NOMO-1 (cell line): Measurements from ENCODE around the gene OR4N5.
"Not testable (repeated sequence)": the region's sequence is repeated elsewhere in the genome, so short reads cannot be mapped to it uniquely, and the experiment has no call there.

Experiments used
- DNase-seq, 2 experiments: peaks; one replicate each; lab custom pipeline; 2025; ENCODE audit not compliant: unreplicated experiment in 2 of 2; lab: John Stamatoyannopoulos, UW

Gene OR4N5, protein sequence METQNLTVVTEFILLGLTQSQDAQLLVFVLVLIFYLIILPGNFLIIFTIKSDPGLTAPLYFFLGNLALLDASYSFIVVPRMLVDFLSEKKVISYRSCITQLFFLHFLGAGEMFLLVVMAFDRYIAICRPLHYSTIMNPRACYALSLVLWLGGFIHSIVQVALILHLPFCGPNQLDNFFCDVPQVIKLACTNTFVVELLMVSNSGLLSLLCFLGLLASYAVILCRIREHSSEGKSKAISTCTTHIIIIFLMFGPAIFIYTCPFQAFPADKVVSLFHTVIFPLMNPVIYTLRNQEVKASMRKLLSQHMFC

DNA sequence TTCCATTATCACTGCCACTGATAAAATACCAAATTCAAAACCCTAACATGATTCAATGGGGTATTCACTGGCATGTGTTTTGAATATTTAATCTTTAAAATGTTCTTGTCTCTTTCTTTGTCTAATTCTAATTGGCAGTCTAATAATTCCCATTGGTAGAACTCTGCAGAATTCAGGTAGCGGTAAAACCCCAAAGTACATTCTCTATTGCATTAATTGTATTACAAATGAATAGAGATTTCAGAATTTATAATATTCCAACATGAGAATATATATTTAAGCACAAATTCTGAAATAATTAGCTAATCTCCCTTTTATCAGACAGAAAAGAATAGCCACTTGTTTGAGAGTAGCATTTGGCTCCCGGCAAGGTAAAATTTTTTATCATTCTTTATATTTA lies at the start of gene OR4N5:
OR4N5 (plus strand) TSS at position 301 of the 400 bp plus-strand sequence. CDS start 4,916 bp downstream, outside the sequence.
- DNase-seq = no peak

DNA sequence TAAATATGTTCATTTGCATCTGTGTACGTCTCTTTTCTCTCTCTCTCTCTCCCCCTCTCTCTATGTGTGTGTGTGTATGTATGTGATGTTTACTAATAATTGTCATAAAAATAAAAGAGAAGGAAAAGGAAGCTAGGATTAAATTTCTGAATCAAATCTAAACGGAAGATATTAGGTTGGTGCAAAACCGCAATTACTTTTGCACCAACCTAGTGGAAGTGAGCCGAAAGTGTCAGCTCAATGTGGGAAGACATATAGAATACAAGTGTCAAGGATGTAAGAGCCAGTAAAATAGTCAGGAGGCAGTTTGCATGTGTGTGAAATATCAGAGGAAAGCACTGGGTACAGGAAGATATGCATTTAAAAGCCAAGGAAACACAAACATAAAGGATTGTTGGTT lies 46.6 kb upstream of the OR4N5 start:
- no peak for DNase-seq

DNA sequence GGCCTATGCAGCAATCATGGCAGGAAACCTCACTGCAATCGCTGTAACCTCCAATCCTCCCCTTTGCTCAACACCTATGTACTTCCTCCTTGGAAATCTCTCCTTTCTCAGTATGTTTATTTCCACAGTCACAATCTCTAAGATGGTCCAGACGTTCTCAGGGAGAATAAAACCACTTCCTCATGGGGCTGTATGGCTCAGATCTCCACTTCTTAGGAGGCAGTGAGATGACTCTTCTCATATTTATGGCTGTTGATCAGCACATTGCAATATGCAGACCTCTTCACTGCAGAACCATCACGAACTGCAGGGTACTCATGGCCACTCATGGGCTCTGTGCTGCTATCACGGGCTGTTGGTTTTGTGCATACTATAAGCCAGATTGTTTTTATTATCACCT lies 45.2 kb upstream of the OR4N5 start:
- peak; percentile 57 to 79 for DNase-seq

DNA sequence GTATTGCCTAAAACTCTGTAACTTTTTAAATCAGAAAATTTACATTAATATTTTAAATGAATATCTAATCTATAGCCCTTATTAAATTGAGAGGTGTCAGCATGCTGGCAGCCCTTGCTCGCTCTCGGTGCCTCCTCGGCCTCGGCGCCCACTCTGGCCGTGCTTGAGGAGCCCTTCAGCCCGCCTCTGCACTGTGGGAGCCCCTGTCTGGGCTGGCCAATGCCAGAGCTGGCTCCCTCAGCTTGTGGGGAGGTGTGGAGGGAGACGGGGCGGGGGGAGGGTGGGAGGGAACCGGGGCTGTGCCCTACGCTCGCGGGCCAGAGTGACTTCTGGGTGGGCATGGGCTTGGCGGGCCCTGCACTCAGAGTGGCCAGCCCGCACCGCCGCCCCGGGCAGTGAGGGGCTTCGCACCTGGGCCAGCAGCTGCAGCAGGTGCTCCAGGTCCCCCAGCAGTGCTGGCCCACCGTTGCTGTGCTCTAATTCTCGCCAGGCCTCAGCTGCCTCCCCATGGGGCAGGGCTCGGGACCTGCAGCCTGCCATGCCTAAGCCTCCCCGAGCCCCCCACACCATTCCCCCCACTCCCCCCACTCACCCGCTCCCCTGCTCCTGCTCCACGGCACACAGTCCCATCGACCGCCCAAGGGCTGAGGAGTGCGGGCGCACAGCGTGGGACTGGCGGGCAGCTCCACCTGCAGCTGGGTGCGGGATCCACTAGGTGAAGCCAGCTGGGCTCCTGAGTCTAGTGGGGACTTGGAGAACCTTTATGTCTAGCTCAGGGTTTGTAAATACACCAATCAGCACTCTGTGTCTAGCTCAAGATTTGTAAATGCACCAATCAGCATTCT lies 39.5 kb upstream of the OR4N5 start:
- not testable (repeated sequence) for DNase-seq

DNA sequence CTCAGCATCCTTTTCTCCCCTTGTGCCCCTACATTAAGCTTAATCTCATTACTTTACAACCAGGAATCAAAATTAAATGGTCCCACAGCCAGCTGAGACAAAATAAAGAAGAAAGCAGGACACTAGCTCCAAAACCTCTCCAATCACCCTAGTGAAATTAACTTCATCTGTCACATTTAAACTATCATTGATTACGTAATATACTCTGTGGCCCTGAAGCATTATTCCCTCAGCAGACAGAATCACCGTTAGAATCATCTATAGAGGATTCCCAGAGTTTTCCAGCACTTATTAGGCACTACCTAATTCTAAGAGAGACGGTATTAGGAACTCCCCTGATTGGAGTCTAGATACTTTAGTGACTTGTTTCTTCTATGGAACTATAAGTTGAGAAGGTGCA lies 28.2 kb upstream of the OR4N5 start, which contains the start of gene OR4K17:
OR4K17 (plus strand) TSS at position 302 of the 400 bp plus-strand sequence. CDS start 6,761 bp downstream, outside the sequence.
- DNase-seq = no peak

DNA sequence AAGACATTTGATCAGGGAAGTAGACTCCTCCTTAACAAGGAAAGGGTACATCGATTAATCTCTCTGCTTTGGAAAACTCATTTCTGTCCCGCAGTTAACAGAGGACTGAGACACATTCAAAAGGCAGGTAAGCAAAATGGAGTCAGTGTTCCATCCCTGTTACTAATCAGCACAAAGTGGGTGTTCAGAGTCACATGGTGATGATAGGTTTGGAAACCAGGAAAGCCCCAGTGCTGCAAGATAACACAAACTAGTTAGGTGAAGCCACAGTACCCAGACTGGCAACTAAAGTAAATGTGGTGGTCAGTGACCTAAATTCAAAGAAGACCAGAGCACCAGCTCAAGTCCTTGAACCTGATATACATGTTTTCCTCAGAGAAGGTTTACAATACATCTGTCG lies 26.3 kb upstream of the OR4N5 start:
- DNase-seq = no peak

DNA sequence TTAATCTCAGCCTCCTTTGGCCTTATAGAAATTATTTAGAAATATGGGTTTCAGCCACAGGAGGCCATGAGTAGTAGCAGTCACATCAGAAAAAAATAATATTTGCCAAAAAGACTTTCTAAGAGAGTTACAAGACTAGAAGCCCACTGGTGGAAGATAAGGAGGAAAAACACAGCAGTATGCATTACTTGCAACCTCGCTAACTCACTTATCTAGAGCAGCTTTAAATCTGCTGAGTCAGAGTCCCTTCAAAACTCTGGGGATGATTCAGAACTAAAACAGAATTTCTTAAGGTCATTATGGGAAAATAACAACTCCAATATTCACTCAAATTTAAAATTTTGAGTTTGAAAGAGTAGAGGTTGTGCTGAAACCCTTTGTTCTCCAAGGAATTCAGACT lies 21.9 kb upstream of the OR4N5 start:
- no peak for DNase-seq

DNA sequence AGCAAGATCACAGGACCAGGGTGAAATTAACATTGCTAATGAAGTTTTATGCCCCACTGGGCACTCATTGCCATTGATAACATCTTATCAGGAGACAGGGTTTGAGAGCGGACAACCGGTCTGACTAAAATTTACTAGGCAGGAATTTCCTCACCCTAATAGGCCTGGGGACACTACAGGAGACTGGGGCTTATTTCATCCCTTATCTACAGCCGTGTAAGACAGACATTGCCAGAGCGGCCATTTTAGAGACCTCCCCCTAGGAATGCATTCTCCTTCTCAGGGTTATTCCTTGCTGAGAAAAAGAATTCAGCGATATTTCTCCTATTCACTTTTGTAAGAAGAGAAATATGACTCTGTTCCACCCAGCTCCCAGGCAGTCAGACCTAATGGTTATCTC lies 19.8 kb upstream of the OR4N5 start:
- no peak for DNase-seq

DNA sequence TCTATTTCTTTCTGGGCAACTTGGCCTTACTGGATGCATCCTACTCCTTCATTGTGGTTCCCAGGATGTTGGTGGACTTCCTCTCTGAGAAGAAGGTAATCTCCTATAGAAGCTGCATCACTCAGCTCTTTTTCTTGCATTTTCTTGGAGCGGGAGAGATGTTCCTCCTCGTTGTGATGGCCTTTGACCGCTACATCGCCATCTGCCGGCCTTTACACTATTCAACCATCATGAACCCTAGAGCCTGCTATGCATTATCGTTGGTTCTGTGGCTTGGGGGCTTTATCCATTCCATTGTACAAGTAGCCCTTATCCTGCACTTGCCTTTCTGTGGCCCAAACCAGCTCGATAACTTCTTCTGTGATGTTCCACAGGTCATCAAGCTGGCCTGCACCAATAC lies 5.3 kb downstream of the OR4N5 start:
- no peak for DNase-seq

DNA sequence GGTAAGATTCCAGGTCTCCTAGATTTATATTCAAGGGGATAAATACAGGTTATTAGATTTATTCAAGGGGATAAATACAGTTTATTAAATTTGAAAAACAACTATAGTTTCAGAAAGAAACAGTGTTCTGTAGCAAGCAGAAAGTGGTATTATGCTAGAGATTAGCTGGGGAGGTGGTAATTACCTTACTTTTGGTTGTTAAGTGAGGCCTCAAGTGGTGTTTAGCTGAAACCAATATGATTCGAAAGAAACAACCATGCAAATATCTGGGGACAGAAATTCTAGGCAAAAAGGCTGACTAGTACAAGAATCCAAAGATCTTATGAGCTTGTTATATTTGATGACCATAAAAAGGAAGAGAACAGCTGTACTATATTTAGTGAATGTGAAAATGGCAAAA lies 6.2 kb downstream of the OR4N5 start:
- DNase-seq = no peak

DNA sequence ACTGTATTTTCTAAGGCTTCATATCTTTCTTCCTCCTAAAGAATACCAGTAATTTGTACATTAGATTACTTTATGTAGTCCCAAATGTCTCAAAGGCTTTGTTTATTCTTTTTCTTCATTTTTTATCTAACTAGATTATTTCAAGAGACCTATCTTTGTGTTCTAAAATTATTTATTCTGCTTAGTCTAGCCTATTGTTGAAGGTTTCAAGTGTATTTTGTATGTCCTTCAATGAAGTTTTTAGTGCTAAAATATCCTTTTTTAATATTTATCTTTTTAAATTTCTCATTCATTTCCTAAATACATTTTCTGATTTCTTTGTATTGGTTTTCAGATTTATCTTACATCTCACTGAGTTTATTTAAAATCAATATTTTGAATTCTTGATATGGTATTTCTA lies 25.8 kb downstream of the OR4N5 start:
- DNase-seq = no peak

DNA sequence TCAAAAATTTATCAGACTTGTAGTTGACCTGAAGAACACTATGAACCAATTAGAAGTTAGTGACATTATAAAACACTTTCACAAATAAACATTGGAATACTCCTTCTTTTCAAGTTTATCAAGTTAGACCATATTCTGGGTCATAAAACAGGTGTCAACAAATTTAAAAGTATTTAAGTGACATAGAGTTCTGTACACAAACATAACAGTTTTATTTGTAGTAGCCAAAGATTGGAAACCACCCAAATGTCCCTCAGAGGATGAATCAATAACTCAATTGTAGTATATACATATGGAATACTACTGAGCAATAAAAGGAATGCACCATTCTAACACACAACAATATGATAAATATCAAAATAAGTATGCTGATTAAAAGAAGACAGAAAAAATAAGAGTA lies 28.5 kb downstream of the OR4N5 start:
- no peak for DNase-seq

DNA sequence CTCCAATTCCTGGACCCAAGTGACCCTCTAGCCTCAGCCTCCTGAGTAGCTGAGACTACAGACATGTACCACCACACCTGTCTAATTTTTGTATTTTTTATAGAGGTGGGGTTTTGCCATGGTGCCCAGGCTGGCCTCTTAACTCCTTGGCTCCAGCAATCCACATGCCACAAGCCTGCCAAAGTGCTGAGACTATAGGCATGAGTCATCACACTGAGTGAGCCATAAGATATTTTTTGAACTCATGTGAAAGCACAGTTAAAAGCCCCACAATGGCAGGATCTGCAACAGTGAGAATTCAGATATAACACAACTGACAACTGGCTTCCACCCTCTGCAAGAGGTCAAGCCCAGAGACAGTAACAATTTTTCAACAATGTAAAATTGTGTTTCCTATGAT lies 31.2 kb downstream of the OR4N5 start:
- not testable (repeated sequence) for DNase-seq

DNA sequence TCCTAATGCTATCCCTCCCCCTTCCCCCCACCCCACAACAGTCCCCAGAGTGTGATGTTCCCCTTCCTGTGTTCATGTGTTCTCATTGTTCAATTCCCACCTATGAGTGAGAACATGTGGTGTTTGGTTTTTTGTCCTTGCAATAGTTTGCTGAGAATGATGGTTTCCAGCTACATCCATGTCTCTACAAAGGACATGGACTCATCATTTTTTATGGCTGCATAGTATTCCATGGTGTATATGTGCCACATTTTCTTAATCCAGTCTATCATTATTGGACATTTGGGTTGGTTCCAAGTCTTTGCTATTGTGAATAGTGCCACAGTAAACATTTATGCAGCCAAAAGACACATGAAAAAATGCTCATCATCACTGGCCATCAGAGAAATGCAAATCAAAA lies 35.6 kb downstream of the OR4N5 start:
- not testable (repeated sequence) for DNase-seq

DNA sequence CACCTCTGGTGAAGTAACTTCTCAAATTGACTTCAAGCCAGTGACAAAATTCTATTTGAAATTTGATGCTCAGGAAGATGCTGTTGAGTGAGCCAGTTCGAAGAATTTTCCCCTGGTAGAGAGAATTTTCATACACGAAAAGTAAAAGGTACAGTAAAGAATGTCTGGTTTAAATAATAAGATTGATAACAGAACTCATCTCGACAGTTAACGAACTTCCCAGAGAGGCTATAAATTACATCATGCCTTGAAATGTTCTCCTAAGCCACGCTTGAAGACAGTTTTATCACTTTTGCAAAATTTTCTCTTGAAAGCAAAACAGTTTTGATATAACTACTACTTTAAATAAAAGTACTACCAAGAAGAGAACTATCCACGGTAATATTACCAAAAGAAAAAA lies 37.7 kb downstream of the OR4N5 start:
- DNase-seq = peak in 1 of 2 experiments; percentile 27

DNA sequence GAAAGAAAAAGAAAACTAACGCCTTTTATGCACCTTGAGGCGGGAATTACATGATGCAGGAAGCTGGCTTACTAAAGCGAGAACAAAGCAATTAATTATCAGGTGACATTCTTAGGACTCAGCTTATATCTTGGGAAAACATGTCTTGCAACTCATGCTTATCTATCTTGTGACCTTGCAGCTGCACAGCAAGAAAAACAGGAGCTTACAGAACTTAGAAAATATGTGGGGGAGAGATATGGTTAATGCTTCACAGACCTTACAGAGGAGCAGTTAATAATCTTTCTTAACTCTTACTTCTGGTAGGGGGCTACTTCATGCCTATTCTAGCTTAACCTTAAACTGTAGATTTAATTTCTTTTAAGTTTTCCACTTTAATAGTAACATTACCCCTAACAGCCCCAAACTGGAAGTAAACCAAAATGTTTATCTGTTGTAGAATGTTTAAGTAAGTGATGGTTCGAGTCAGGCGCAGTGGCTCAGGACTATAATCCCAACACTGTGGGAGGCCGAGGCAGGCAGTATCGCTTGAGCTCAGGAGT lies 38.9 kb downstream of the OR4N5 start:
- no peak for DNase-seq

DNA sequence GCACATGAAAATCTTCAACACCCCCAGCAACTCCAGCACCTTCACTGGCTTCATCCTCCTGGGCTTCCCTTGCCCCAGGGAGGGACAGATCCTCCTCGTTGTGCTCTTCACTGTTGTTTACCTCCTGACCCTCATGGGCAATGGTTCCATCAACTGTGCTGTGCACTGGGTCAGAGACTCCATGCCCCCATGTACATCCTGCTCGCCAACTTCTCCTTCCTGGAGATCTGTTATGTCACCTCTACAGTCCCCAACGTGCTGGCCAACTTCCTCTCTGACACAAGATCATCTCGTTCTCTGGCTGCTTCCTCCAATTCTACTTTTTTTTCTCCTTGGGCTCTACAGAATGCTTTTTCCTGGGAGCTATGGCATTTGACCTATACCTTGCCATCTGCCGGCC lies 40.6 kb downstream of the OR4N5 start:
- peak; percentile 66 to 89 for DNase-seq

DNA sequence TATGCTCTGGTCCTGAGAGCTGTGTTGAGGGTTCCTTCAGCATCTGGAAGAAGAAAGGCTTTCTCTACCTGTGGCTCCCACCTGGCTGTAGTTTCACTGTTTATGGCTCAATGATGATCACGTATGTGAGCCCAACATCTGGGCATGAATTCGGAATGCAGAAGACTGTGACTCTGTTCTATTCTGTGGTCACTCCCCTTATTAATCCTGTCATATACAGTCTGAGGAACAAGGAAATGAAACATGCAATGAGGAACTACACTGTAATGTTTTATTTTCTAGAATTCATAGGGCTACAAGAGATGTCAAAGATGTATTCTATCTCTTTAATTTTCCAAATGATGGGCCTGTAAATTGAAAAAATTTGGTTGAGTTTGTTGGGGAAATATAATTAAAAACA lies 41.3 kb downstream of the OR4N5 start:
- DNase-seq = peak in 1 of 2 experiments; percentile 94

DNA sequence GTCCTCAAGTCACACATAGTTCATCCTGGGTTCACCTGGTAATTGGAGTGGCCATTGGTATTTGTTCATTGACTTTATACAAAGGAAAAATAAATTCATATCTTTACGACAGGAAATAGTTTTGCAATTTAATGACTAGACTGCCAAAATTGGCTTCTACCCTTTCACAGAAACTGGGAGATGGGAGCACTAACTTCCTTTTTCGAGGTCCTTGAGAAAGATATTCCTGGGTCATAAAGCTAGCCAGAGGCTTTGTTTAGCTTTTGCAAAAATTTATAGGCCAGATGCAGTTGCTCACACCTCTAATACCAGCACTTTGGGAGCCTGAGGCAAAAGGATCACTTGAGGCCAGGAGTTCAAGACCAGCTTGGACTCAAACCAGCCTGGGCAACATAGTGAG lies 41.9 kb downstream of the OR4N5 start:
- DNase-seq = peak in 1 of 2 experiments; percentile 71

DNA sequence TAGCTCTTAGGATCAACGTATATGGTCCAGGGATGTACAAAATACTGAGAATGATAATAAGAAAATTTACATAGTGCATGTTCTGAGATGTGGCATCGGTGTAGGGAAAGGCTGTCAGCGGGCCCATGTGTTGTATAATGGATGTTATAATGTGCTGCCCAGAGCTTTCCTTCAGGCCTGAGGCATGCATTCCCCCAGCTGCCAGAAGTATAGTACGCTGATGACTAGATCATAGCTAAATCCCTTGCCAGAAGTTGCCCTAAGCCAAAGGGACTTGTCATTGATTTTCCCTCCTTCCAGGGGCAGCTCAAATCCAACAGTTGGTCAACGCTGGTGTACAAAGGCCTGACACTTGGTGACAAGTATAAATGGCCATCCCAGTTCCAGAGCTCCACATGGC lies 45.6 kb downstream of the OR4N5 start:
- no peak for DNase-seq

DNA sequence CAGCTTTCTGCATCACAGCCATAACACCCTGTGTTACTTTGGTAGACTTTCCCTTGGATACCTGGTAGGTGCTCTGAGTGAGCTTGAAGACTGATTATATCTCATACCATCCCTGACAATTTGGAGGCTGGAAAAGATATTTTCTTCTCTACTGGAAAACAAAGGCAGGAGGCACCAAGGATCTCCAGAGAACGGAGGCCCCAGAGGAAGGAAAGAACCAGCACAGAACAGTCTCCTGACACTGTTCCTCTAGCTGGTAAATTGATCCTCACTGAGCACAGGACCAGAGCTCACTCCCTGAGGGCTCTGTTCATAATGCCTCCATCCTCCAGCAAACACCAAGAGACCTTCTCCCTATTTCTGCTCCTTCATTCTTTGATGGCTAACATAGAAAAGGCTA lies 52.0 kb downstream of the OR4N5 start, which contains the start of gene OR11G2:
OR11G2 (plus strand) TSS at position 301 of the 400 bp plus-strand sequence. CDS start 6,542 bp downstream, outside the sequence.
- DNase-seq = no peak
